Hematopoietic multipotent progenitor cell treated with erythropoietin and hydrocortisone succinate and interleukin-3 and kit ligand, for 17 days (in vitro differentiated cells): Measurements from ENCODE around the gene PAGR1.
A peak's percentile ranks its signal among the peaks of the same experiment; 100 is the strongest.
"Not testable (repeated sequence)": the region's sequence is repeated elsewhere in the genome, so short reads cannot be mapped to it uniquely, and the experiment has no call there.

Experiments
- DNase-seq: peaks from one replicate; pipeline ENCODE4 v3.0.0-alpha.2; 2015; ENCODE audit warnings: low spot score

Gene PAGR1

DNA sequence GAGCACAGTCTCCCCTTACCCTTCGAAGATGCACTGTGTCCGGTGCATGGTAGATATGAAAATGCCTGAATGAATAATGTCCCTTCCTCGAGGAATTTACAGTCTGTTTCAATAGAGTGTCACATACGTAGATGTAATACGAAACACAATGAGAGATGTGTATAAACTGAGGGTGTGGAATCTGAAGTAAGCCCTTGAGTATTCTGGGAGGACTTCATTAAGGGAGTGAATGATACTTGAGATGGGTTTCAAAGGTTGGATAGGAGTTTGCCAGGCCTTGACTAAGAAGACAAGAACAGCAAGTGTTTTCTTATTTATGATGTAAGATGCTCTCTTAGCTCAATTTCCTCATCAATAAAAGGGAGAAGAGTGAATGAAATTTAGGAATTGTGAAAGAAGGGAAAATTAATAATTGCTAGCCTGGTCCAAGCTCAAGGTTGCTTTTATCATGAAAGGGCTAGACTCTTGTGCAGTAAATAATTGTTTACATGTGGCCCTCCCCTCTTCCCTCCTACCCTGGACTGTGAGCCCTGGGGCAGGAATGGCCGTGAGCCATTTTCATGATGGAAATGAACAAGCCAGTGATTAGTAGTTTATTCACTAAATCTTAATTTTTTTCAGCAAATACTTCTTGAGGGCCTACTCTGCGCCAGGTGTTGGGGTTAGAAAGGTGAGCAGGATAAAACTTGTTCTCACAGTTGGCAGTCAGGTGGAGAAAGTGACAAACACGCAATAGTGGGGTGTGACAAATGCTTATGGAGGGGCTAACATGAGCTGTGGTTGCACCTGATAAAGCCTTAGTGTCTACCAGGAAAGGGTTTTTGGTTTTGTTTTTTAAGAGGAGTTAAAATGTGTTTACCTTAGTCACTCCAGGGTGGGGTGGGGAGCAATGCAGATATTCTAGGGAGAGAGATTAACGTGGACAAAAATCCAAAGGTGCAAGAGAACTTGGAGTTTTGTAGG, 23.8 kb upstream of the PAGR1 start:
- peak; percentile 39 for DNase-seq

GRCh38 chr16:29793153-29793552, 22.8 kb upstream of the PAGR1 start:
- not testable (repeated sequence) for DNase-seq

GRCh38 chr16:29794231-29794710, 21.7 kb upstream of the PAGR1 start:
- DNase-seq = no peak

GRCh38 chr16:29802416-29802935, 13.5 kb upstream of the PAGR1 start:
- DNase-seq = no peak

- no peak for DNase-seq
Observed at GRCh38 chr16:29804020-29804419, 11.9 kb upstream of the PAGR1 start.

DNA sequence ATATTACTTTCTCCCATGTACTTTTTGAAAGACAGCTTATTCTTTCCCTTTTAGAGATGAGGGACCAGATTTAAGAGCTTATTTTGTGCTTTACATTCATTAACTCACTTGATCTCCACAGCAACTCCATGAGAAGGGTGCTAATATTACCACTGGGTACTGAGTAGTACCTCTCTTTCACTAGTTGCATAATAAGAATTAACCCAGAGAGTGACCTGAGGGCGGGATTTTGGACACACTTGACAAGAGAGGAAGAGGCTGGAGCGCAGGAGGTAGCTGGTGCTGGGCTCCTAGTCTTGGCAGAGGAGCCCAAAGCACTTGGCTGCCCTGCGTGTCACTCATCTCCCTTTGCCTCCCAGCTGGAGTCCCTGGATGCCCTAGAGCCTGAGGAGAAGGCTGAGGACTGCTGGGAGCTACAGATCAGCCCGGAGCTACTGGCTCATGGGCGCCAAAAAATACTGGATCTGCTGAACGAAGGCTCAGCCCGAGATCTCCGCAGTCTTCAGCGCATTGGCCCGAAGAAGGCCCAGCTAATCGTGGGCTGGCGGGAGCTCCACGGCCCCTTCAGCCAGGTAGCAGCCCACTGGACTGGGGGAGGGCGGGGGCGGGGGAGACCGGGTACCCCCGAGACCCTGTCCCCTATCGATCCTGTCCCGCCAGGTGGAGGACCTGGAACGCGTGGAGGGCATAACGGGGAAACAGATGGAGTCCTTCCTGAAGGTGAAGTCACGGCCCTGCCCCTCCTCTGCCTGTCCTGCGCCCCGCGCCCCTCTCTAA, 11.3 kb upstream of the PAGR1 start:
- DNase-seq = peak; percentile 53

GRCh38 chr16:29805232-29806098, 10.5 kb upstream of the PAGR1 start:
- DNase-seq = peak; percentile 96

- peak; percentile 80 for DNase-seq
Observed at GRCh38 chr16:29806099-29806579, 9.8 kb upstream of the PAGR1 start, which contains the start of gene MAZ. Gene MAZ, plus strand, starts transcription at chr16:29806529. Its CDS starts 173 bp downstream, at chr16:29806702.

DNA sequence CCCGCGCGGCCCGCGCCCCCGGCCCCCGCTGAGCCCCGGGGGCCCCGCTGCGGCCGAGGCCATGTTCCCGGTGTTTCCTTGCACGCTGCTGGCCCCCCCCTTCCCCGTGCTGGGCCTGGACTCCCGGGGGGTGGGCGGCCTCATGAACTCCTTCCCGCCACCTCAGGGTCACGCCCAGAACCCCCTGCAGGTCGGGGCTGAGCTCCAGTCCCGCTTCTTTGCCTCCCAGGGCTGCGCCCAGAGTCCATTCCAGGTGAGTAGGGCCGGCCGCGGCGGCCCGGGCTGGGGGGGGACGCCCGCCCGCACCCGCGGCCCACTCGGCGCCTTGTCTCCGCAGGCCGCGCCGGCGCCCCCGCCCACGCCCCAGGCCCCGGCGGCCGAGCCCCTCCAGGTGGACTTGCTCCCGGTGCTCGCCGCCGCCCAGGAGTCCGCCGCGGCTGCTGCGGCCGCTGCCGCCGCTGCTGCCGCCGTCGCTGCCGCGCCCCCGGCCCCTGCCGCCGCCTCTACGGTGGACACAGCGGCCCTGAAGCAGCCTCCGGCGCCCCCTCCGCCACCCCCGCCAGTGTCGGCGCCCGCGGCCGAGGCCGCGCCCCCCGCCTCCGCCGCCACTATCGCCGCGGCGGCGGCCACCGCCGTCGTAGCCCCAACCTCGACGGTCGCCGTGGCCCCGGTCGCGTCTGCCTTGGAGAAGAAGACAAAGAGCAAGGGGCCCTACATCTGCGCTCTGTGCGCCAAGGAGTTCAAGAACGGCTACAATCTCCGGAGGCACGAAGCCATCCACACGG, 9.1 kb upstream of the PAGR1 start:
- DNase-seq = peak; percentile 53

DNA sequence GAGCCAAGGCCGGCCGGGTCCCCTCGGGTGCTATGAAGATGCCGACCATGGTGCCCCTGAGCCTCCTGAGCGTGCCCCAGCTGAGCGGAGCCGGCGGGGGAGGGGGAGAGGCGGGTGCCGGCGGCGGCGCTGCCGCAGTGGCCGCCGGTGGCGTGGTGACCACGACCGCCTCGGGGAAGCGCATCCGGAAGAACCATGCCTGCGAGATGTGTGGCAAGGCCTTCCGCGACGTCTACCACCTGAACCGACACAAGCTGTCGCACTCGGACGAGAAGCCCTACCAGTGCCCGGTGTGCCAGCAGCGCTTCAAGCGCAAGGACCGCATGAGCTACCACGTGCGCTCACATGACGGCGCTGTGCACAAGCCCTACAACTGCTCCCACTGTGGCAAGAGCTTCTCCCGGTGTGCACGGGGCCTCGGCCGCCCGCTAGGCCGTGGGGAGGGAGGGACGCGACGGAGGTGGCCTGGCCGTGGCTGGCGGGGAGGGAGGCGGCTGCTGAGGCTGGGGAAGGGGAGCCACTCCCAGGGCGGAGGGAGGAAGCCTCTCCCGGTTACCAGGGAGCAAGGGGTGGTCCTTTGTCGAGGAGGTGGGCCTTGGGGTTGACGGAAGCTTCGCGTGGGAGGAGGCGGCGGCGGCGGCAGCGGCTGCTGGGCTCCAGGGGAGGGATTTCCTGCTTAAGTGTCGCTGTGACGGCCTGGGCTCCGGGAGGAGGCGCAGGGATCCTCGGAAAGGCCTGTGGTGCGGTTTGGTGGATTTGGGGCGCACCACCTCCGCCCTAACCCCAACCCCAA, 8.3 kb upstream of the PAGR1 start:
- DNase-seq = peak; percentile 93

DNA sequence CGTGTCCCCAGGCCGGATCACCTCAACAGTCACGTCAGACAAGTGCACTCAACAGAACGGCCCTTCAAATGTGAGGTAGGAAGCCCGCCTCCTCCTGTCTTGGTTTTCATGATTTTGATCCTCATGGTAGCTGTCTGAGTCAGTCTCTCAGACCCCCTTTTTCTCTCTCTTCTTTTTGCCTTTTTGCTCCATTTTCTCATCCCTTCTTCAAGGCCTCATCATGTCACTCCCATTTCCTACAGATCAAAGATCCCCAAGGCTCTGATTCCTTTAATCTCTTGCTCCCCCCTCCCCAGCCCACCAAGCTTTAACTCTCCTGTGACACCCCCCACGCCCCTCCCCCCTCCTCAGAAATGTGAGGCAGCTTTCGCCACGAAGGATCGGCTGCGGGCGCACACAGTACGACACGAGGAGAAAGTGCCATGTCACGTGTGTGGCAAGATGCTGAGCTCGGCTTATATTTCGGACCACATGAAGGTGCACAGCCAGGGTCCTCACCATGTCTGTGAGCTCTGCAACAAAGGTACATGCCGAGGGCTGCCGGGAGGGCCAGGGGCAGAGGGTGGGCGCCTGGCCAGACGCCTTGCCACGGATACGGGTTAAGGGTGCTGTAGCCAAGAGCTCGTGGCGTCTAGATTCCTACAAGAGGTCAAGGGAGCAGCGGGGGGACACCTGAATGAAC, 7.6 kb upstream of the PAGR1 start:
- no peak for DNase-seq

DNA sequence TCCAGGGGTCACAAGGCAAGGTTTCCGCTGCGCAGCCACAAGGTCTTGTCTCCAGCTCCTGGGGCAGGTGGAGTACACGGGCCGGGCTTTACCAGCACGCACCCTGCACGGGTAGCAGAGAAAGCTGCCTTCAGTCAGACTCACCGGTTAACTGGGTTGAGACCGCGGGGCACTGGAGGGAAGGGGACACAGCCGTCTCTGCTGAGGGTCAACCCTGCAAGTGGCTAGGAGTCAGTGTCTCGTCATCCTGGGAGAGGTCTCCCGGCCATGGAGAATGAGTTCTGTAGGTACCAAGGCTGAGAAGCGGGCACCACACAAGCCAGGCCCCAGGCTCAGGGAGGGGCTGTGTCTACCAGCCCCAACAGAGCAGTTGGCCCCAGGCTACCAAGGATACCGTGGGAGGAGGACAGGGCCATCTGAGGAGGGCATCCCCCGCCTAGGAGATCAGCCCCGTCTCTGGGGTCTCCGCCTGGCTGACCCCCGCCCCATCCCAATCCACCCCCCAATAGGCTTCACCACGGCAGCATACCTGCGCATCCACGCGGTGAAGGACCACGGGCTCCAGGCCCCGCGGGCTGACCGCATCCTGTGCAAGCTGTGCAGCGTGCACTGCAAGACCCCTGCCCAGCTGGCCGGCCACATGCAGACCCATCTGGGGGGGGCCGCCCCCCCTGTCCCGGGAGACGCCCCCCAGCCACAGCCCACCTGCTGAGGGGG, 6.8 kb upstream of the PAGR1 start:
- no peak for DNase-seq

- DNase-seq = no peak
Observed at GRCh38 chr16:29809850-29810698, 5.9 kb upstream of the PAGR1 start.

DNA sequence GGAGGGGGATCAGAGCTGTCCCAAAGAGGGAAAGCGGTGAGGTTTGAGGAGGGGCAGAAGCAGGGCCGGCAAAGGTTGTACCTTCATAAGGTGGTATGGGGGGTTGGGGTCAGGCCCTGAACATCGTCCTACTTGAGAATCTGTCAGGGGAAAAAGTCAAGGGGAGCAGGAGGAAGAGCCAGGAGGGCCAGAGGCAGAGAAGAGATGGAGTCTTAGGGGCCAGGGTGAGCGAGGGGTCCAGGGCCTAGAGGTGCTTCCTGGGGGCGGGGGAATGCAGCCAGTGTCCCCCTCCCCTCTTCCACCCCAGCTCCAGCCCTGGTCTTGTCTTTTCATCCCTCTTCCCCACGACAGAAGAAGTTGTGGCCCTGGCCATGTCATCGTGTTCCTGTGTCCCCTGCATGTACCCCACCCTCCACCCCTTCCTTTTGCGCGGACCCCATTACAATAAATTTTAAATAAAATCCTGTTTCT, 5.2 kb upstream of the PAGR1 start:
- DNase-seq = no peak

DNA sequence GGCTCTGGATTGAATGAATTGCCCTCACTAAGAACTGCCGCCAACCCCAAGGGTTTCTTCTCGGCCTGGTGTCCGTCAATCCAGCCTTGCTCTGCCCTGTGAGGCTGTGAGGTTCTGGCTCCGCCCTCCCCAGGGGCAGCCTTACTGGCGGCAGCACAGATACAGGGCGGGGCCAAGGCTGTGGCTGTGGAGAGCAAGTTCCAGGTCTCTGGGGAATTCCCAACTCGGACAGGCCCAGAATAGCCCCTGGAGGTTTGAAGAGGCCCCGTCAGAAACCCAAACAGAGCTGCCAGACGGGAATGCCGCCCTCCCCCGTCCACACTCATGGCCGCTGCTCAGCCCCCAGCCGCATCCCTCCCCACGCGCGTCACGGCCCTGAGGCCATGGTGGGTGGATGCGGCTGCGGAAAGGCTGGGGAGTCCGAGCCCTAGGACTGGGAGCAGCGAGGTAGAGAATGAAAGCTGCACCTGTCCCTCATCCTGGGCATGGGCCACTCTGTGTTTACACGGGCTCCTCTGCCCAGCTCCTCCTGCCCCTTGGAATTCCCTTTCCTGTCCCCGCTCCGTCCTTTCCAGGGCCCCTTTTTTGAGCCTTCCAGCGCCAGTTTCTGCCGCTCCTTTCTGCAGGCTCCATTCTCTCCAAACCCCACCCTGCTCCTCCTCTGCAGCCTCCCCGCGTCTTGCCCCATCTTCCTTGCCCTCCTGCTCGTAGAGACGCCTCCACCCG, 4.6 kb upstream of the PAGR1 start:
- DNase-seq = peak; percentile 88

DNA sequence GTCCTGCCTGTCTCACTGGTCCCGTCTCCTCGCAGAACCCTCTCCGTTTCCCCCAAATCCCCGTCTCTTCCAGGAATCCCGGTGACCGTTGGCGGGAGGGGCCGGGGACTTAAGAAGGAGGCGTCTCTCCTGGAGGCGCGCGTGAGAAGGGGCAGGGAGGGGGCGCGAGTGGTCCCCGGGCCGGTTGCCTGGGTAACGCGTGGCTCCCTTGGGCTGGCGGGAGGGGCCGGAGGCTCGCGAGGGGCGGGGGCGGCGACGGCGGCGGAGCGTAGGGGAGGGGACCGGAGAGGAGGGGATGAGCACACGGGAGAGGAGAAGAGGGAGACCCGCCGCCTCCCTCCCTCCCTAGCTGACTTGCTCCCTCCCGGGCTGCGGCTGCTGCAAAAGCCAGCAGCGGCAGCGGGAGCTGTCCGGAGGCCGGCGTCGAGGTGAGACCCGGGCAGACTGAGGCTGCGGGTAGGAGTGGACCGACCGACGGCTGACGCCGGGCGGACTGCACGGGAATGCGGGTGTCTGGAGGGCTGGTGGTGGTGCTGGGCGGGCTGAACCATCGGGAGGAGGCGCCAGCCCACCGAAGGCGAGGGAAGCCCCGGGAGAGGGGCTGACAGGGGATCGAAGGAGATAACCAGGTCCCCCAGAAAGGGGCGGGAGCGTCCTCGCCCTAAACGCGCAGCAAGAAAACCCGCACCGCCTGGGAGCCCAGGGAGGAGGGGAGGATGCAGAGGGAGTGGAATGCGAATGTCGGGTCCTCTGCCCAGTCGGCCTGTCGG, 3.9 kb upstream of the PAGR1 start, which contains the start of gene PRRT2:
PRRT2 (plus strand) TSS at position 298 of the 770 bp plus-strand sequence. CDS start 862 bp downstream, outside the sequence.
- DNase-seq = peak; percentile 28
